ENCODE measurements around the gene HOXC12. TPM values are rescaled to one million over a fixed set of nuclear protein-coding genes. Genes with fewer than 3 reads are reported as not detected.

HOXC12 gene
- total RNA-seq, 6 donors from 2014 or later, result not detected

- Histone ChIP-seq H3K36me3 (no peaks in the 10 kb centered on the region), H3K9me3 (no peaks in the 10 kb centered on the region), H3K27ac (no peak overlapping the region), H3K4me1 (peaks cover 22 to 28% (median 25%) of the 10 kb centered on the region in 4 donors), H3K27me3 (peaks cover 11 to 92% (median 51%) of the 10 kb centered on the region in 4 donors), H3K4me3 (no peak overlapping the region)
- ATAC-seq (ENCODE audit: low FRiP score in 2 of 2), result no peak
- DNase-seq, result no peak
- TF ChIP-seq POLR2A (IDR thresholded peaks at IDR 0.05), result no peak
- TF ChIP-seq POLR2AphosphoS5 (IDR thresholded peaks at IDR 0.05), result no peak
- no peak for TF ChIP-seq EP300 (IDR thresholded peaks at IDR 0.05)
- TF ChIP-seq CTCF (IDR thresholded peaks at IDR 0.05), result no peak
- WGBS, 2 donors, result 15% methylated on average over 9 of the region's 9 CpGs
These were observed 22.3 kb downstream of the HOXC12 start for GRCh38 chr12:53976823-53977595.

GRCh38 chr12:53977596-53978445 is 23.1 kb downstream of the HOXC12 start:
- no peaks in the 10 kb centered on the region for H3K9me3 ChIP-seq
- peaks cover 22 to 28% (median 25%) of the 10 kb centered on the region in 4 donors for H3K4me1 ChIP-seq
- TF ChIP-seq EP300 (IDR thresholded peaks at IDR 0.05), result no peak
- TF ChIP-seq POLR2A (IDR thresholded peaks at IDR 0.05), result no peak
- no peak for TF ChIP-seq POLR2AphosphoS5 (IDR thresholded peaks at IDR 0.05)
- TF ChIP-seq CTCF (IDR thresholded peaks at IDR 0.05), result no peak
- H3K27me3 ChIP-seq, result peaks cover 11 to 92% (median 50%) of the 10 kb centered on the region in 4 donors
- no peak for ATAC-seq (ENCODE audit: low FRiP score in 2 of 2)
- WGBS, 2 donors, result 5 to 7% methylated on average over 11 of the region's 11 CpGs
- no peak overlapping the region for H3K27ac ChIP-seq
- H3K36me3 ChIP-seq, result no peaks in the 10 kb centered on the region
- DNase-seq, result no peak
- no peak overlapping the region for H3K4me3 ChIP-seq

GRCh38 chr12:53978477-53979356 is 24.0 kb downstream of the HOXC12 start:
- H3K27me3 ChIP-seq, result peaks cover 11 to 92% (median 46%) of the 10 kb centered on the region in 4 donors
- DNase-seq (no peak), ATAC-seq (ENCODE audit: low FRiP score in 2 of 2) (no peak)
- H3K36me3 ChIP-seq, result no peaks in the 10 kb centered on the region
- peaks cover 16 to 26% (median 21%) of the 10 kb centered on the region in 4 donors for H3K4me1 ChIP-seq
- WGBS, 2 donors, result 10 to 12% methylated on average over 14 of the region's 15 CpGs
- TF ChIP-seq CTCF (IDR thresholded peaks at IDR 0.05) (no peak), EP300 (IDR thresholded peaks at IDR 0.05) (no peak), POLR2A (IDR thresholded peaks at IDR 0.05) (no peak), POLR2AphosphoS5 (IDR thresholded peaks at IDR 0.05) (no peak)
- H3K4me3 ChIP-seq, result no peak overlapping the region
- no peaks in the 10 kb centered on the region for H3K9me3 ChIP-seq
- H3K27ac ChIP-seq, result no peak overlapping the region

- Histone ChIP-seq H3K4me3 (no peak overlapping the region), H3K4me1 (peaks cover 7 to 22% (median 19%) of the 10 kb centered on the region in 4 donors), H3K27ac (no peak overlapping the region), H3K36me3 (no peaks in the 10 kb centered on the region), H3K9me3 (no peaks in the 10 kb centered on the region), H3K27me3 (peaks cover 4 to 90% (median 45%) of the 10 kb centered on the region in 4 donors)
- no peak for DNase-seq
- 18 to 23% methylated on average over 7 of the region's 7 CpGs for WGBS, 2 donors
- no peak for ATAC-seq (ENCODE audit: low FRiP score in 2 of 2)
- no peak for TF ChIP-seq POLR2AphosphoS5 (IDR thresholded peaks at IDR 0.05)
- no peak for TF ChIP-seq POLR2A (IDR thresholded peaks at IDR 0.05)
- TF ChIP-seq EP300 (IDR thresholded peaks at IDR 0.05), result no peak
- TF ChIP-seq CTCF (IDR thresholded peaks at IDR 0.05), result no peak
These were observed 25.6 kb downstream of the HOXC12 start for GRCh38 chr12:53980104-53980801.

Data from upper lobe of left lung (tissue), 6 donors.